Peyer's patch (tissue), 4 donors: Measurements from ENCODE around the gene BMP6. TPM values are rescaled to one million over a fixed set of nuclear protein-coding genes. Genes with fewer than 3 reads are reported as not detected.

Experiments
- DNase-seq, 3 donors: peaks; one replicate each; pipeline ENCODE4 v3.0.0-alpha.2; 2017 to 2019
- H3K27ac ChIP-seq, 4 donors: fragments of 200-600 bp; sonication (generic); one replicate each; pipeline ENCODE4 v1.5.1; 2016 to 2019
- H3K27me3 ChIP-seq, 2 donors: fragments of 200-600 bp; sonication (generic); one replicate each; pipeline ENCODE4 v1.5.1; 2019
- H3K36me3 ChIP-seq, 3 donors: fragments of 200-600 bp; sonication (generic); one replicate each; pipeline ENCODE4 v1.5.1; 2016 to 2019
- H3K4me1 ChIP-seq, 4 donors: fragments of 200-600 bp; sonication (generic); one replicate each; pipeline ENCODE4 v1.5.1; 2016 to 2019
- H3K4me3 ChIP-seq, 4 donors: fragments of 200-600 bp; sonication (generic); 1 replicate in 3 of 4; 2 replicates in 1 of 4; pipeline ENCODE4 v1.5.1; 2016 to 2019; ENCODE audit warnings: mild to moderate bottlenecking in 1 of 4
- H3K9me3 ChIP-seq, 4 donors: fragments of 200-600 bp; sonication (generic); one replicate each; pipeline ENCODE4 v1.5.1; 2016 to 2019; ENCODE audit warnings: mild to moderate bottlenecking in 1 of 4
- POLR2A ChIP-seq, 2 donors: fragments of 450-650 bp; IDR thresholded peaks; one replicate each; pipeline ENCODE4 v1.5.1; 2017; ENCODE audit warnings: antibody characterized with exemption in 2 of 2, mild to moderate bottlenecking in 2 of 2, moderate library complexity in 2 of 2
- total RNA-seq, 4 donors: library from RNA; depleted of rRNA; stranded (reverse); fragments of >200 nt; gene quantifications; one replicate each; pipeline ENCODE4 v1.1.0, GENCODE V29; 2016
- TF ChIP-seq, protein P1 (sequence below), 6 experiments: fragments of 450-650 bp in 4 of 6; fragments of 200-600 bp in 2 of 6; sonication (generic) in 1 of 6; IDR thresholded peaks; one replicate each; pipeline ENCODE4 v1.5.1; 2017 to 2019; ENCODE audit warnings: antibody characterized with exemption in 6 of 6, mild to moderate bottlenecking in 3 of 6, moderate library complexity in 1 of 6

Gene BMP6
- total RNA-seq, 4 donors from 2014 or later: 0.88 to 3.6 (median 2.2) TPM

DNA sequence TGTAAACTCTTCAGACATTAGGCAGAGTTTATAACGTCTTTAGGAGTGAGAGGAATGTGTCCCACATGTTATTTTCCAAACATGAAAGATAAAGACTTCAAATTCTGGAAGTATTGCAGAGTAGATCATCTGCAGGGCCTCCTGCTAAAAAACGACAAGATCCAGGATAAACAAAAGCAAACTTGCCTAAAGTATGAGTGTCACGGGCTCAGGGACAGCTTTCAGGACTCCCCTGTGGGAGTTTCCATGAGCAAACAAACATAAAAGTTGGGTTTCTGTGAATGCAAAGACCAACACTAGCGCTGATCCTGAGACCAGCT is 107.8 kb downstream of the BMP6 start:
- TF ChIP-seq, protein P1, sequence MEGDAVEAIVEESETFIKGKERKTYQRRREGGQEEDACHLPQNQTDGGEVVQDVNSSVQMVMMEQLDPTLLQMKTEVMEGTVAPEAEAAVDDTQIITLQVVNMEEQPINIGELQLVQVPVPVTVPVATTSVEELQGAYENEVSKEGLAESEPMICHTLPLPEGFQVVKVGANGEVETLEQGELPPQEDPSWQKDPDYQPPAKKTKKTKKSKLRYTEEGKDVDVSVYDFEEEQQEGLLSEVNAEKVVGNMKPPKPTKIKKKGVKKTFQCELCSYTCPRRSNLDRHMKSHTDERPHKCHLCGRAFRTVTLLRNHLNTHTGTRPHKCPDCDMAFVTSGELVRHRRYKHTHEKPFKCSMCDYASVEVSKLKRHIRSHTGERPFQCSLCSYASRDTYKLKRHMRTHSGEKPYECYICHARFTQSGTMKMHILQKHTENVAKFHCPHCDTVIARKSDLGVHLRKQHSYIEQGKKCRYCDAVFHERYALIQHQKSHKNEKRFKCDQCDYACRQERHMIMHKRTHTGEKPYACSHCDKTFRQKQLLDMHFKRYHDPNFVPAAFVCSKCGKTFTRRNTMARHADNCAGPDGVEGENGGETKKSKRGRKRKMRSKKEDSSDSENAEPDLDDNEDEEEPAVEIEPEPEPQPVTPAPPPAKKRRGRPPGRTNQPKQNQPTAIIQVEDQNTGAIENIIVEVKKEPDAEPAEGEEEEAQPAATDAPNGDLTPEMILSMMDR (IDR thresholded peaks at IDR 0.05): no peak
- TF ChIP-seq POLR2A (IDR thresholded peaks at IDR 0.05): no peak
- no peaks in the 10 kb centered on the region for H3K27me3 ChIP-seq

DNA sequence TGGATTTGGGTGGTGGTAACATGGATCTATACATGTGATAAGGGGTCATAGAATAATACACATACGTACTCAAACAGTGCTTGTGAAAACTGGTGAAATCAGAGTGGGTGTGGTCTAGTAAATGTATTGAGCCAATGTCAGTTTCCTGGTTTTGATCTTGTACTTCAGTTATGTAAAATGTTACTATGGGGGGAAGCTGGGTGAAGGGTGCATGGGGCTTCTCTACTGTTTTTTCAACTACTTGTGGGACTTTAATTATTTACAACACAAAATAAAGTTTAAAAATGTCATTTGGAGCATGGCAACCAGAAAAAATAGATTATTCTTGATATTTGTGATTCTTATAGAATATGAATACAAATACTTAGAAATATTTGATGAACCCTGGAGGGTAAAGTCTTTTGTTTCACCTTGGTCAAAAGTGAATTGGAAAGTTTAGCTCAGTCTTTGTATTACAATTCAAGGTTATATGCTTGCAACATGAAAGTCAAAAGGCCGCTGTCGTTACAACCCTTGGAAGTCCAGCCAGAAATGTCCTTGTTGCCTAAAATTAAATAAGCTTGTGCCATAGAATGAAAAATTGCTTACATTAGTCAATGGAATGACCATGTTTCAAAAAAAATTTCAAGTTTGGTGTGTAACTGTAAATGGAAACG is 110.6 kb downstream of the BMP6 start:
- H3K36me3 ChIP-seq: no peaks in the 10 kb centered on the region
- no peak for DNase-seq
- H3K9me3 ChIP-seq: no peaks in the 10 kb centered on the region
- no peak overlapping the region for H3K4me3 ChIP-seq
- H3K27me3 ChIP-seq: no peaks in the 10 kb centered on the region
- no peak overlapping the region for H3K27ac ChIP-seq
- H3K4me1 ChIP-seq: no peaks in the 10 kb centered on the region
- no peak for TF ChIP-seq POLR2A (IDR thresholded peaks at IDR 0.05)
- TF ChIP-seq, protein P1 (IDR thresholded peaks at IDR 0.05): no peak

More for the DNA sequence above, 107.8 kb downstream of the BMP6 start:
- Histone ChIP-seq H3K27ac (no peak overlapping the region), H3K4me1 (no peaks in the 10 kb centered on the region), H3K36me3 (no peaks in the 10 kb centered on the region), H3K4me3 (no peak overlapping the region), H3K9me3 (no peaks in the 10 kb centered on the region)
- no peak for DNase-seq

DNA sequence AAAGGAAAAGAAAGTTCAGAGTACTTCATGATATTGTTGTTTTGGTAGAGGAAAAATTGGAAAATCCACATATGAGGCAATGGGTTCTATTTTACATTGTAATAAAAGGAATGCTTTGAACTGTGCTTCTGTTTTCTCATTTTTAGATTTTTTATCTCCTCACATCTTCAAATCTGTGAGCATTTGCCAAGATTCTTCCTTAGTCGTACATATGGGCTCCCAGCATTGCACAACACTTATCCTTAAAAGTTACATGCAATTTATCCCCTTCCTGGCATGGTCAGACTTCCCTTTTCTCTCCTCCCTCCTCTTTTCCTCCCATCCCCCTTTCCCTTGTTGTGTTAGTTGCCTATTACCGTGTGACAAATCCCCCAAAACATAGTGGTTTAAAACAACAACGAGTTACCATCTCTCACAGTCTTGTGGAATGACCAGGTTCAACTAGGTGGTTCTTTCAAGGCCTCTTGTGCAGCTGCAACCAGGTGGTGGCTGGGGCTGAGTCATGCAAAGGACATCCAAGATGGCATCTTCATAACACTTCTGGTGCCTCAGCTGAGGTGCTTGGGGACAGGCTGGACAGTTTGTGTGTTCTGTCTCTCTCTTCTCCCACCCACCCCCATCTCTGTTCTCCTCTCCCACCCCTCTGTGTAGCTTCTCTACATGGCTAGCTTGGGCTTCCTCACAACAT is 116.0 kb downstream of the BMP6 start:
- Histone ChIP-seq H3K9me3 (no peaks in the 10 kb centered on the region), H3K36me3 (no peaks in the 10 kb centered on the region), H3K4me3 (no peak overlapping the region), H3K4me1 (no peaks in the 10 kb centered on the region), H3K27ac (no peak overlapping the region), H3K27me3 (no peaks in the 10 kb centered on the region)
- no peak for DNase-seq
- TF ChIP-seq, protein P1 (IDR thresholded peaks at IDR 0.05): no peak
- no peak for TF ChIP-seq POLR2A (IDR thresholded peaks at IDR 0.05)

DNA sequence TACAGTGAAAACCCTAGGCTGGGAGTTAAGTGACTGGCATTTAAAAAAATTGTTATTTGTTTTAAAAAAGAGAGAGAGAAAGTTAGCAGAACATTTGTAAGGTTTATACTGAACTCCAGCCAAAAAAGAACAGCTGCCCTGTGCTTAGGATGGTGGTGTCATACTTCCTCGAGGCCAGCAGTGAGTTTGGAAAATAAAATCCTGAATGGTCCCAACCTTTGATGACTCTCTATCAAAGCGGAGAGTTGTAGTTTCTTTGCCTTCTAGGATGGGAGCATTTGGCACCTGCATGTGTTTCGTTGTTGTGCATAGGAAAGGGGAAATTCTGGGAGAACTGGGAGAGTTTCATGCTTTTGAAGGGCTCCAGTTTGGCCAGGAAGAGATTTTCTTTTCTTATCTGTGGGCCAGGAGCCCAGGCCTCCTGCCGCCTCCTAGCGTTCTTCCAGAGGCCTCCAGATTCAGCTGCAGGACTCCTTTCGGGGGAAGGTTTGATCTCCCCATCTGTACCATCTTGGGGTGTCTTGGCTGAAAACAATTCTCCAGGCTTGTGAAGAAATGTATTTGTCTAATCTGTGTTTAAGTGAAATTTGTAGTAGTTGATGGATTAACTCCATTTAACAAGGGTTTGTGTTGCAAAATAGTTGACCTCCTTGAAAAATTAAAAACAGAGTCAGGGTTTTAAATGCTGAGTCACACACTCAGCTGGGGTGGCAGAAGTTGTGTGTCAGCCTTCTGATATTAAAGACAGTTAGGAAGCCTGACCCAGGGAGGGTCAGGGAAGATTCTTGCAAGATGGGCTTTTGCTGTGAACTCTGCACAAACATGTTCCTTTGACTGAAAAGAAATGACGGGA is 121.3 kb downstream of the BMP6 start:
- no peak overlapping the region for H3K27ac ChIP-seq
- DNase-seq: no peak
- no peaks in the 10 kb centered on the region for H3K4me1 ChIP-seq
- H3K4me3 ChIP-seq: no peak overlapping the region
- no peaks in the 10 kb centered on the region for H3K36me3 ChIP-seq
- TF ChIP-seq POLR2A (IDR thresholded peaks at IDR 0.05): no peak
- TF ChIP-seq, protein P1 (IDR thresholded peaks at IDR 0.05): no peak
- no peaks in the 10 kb centered on the region for H3K9me3 ChIP-seq
- no peaks in the 10 kb centered on the region for H3K27me3 ChIP-seq

DNA sequence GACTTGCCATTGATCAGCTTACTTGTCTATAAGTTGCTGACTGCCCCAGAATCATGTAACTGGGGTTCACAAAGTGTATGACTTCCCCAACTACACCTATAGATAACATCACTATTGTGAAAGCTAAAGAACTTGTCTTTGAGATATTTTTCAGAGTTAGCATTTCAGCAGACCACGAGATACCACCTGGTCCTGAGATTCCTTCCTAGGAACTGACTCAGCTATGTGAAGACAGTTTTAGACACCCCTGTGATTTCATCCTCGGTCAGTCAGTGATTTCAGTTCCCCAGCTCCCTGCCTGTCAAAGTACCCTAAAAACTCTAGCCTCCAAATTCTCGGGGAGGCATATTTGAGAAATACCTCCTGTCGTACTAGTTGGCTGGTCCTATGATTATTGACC is 122.3 kb downstream of the BMP6 start:
- no peaks in the 10 kb centered on the region for H3K4me1 ChIP-seq
- peaks cover 0 to 5% (median 0%) of the 10 kb centered on the region in 4 donors for H3K9me3 ChIP-seq
- DNase-seq: no peak

More for the DNA sequence above, 122.3 kb downstream of the BMP6 start:
- H3K27ac ChIP-seq: no peak overlapping the region
- no peaks in the 10 kb centered on the region for H3K36me3 ChIP-seq
- TF ChIP-seq, protein P1 (IDR thresholded peaks at IDR 0.05): no peak
- TF ChIP-seq POLR2A (IDR thresholded peaks at IDR 0.05): no peak
- no peak overlapping the region for H3K4me3 ChIP-seq
- no peaks in the 10 kb centered on the region for H3K27me3 ChIP-seq
